HG03521 (cell line): ENCODE measurements around the gene BYSL.
A peak's percentile ranks its signal among the peaks of the same experiment; 100 is the strongest.
"Not testable (repeated sequence)": the region's sequence is repeated elsewhere in the genome, so short reads cannot be mapped to it uniquely, and the experiment has no call there.

Experiments used
- ATAC-seq: cut with Tn5 transposase; IDR thresholded peaks from one replicate; pipeline ENCODE4 v1.9.1; 2021; ENCODE audit warnings: mild to moderate bottlenecking, moderate library complexity; ENCODE audit not compliant: unreplicated experiment

BYSL gene

DNA sequence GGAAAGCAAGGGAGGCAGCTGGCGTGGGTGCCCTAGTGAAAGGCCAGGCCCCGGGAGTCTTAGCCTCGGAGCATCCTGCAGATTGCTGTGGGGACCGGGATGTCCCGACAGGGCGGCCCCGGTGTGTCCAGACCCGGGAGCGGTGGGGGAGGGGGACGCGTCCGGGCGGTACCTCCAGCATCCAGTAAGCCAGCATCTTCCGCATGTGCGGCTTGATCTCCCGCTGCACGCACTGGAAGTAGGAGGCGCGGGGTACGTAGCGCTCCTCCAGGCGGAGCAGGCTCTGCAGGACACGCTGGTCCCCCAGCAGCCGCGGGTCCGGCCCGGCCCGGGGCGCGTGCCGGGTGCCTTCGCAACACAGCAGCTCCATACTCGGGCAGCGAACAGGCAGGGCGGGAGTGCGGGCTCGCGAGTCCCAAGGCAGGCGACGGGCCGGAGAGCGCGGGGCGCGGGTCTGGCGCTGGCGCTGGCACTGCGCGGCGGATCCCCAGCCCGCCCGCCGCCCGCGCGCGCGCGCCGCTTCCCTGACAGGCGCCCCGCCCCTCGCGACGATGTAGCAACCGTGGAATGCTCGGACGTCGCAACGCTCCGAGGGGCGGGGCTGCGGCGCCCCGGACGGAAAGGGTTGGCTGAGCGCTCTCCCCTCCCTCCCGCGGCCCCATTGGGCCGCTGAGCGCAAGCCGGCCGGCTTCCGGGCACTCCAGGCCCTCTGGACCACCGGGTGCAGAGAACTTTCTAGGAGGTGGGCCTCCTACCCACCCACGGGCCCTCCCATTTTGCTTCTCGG, 20.2 kb downstream of the BYSL start, which contains the start of gene CCND3:
TSS of gene CCND3 (minus strand) at position 529 of the 787 bp plus-strand sequence. CDS start at position 370, 159 bp downstream.
- ATAC-seq, result peak; percentile 91

DNA sequence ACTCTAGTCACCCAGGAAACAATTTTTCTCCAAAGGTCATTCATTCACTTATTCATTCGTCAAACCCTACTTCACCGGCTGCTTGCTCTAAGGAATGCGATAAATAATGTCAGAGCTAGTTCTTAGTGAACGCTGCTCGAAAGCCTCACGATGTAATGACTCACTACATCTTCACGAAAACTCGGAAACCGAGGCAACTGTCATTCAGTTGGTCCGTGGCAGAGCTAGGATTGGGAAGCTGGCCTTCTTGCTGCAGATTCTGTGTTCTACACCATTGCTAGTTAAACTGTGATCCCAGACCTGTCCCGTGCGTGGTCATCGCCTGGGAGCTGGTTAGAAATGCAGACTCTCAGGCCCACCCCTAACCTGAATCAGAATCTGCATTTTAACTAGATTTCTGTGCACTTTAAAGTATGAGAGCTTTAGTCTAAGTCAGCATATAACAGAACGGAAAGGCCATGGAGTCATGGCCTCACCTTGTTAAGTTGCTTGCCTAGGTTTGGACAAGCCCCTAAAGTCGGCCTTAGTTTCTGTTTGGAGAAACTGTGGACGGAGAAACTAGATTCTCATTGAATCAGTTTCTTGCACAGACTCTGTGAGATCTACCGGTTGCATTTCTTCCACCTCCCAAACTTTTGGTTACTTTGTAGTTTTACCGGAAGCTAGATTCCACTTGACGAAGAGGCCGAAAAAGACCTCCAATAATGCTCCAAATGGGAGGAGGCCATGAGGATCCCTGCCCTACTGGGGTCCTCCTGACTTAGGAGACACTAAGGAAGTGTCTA, 21.0 kb downstream of the BYSL start:
- no peak for ATAC-seq

DNA sequence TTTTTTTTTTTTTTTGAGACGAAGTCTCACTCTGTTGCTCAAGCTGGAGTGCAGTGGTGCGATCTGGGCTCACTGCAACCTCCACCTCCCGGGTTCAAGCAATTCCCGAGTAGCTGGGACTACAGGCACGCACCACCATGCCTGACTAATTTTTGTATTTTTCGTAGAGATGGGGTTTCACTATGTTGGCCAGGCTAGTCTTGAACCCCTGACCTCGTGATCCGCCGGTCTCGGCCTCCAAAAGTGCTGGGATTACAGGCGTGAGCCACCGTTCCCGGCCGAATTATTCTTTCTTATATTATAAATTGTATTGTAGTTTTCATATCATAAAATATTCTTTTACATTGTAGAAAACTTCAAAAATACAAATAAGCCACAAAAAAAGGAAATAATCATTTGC, 21.6 kb downstream of the BYSL start:
- ATAC-seq, result not testable (repeated sequence)

DNA sequence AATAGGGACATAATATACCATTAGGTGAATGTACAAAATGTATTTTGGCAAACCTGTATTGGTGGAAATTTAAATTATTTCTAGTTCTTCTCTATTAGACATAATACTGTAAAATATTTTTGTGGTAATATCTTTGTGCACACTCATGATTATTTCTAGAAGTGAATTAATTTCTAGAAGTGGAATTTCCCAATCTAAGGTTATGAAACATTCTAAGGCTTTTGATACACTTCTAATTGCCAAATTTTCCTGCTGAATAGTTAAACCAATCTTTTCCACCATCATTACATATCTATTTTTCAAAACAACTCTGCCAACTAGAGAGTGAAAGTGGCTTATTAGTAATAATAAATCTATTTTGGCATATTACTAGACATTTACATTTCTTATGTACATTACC, 22.2 kb downstream of the BYSL start:
- ATAC-seq, result no peak

DNA sequence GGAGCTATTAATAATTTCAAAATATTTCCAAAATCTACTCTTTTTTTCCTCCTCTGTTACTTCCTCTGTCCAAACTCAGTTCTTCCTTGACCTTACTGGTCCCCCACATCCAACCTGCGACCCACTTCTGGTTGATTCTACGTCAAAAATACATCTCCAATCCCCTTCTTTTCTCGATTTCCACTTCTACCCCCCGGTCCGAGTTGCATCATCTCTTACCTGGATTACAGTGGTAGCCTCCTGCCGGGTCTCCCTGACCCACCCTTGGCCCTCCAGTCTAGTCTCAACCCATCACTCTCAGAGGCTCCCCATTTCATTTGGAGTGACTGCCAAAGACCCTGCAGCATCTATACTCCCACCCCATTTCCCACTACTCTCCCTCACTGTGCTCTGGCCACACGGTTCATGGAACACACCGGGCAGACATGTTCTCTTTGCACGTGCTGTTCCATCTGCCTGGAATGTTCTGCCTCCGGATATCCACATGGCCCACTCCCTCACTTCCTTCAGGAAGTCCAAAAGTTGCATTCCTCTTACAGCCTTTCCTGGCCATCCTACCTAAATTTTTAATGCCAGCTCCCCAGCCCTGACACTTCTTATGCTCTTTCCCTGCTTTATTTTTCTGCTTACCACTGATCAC, 26.4 kb downstream of the BYSL start:
- ATAC-seq, result no peak

DNA sequence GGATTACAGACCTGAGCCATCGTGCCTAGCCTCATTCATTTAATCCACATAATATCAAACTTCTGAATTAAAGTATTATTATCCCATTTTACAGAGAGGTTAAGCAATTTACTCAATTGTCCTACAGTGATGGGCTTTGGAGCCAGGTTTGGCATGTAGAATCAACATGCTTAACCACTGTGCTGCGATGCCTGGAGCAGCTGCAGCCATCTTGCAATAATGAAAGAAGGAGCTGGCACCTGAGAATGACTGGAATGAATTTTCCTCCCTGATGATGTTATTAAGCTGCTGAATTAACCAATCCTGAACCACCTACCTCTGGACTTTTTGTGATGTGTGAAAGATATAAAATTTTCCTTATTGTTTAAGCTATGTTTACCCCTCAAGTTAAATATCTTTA, 33.4 kb downstream of the BYSL start:
- no peak for ATAC-seq

DNA sequence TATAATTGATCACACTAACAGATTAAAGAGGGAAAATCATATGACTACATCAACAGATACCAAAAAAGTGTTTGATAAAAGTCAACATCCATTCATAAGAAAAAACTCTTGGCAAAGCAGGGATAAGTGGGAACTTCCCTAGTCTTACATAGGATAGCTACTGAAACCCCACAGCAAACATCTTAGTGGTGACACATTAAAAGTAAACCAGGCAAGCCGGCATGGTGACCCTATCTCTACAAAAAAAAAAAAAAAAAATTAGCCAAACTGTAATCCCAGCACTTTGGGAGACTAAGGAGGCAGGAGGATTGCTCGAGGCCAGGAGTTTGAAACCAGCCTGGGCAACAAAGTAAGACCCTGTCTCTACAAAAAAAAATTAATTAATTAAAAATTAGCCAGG, 34.1 kb downstream of the BYSL start:
- ATAC-seq, result no peak

DNA sequence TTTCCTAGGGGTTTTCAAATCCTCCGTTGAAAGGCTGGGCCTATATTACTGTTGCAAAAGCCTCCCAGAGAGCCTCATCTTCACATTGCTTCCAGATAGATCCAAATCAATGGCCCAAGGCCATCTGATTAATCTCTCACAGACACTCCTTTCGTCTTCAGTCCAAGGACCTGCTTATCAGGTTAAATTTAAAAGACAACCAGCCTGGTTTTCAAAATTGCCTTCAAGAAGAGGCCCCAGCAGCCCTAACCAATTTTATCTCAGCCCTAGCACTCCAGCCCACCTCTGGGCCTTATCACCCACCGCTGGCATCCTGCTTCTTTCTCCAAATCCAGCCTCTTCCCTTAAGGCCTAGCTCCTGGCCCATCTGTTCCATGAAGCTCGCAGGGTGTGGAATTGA, 35.8 kb downstream of the BYSL start:
- ATAC-seq, result no peak

DNA sequence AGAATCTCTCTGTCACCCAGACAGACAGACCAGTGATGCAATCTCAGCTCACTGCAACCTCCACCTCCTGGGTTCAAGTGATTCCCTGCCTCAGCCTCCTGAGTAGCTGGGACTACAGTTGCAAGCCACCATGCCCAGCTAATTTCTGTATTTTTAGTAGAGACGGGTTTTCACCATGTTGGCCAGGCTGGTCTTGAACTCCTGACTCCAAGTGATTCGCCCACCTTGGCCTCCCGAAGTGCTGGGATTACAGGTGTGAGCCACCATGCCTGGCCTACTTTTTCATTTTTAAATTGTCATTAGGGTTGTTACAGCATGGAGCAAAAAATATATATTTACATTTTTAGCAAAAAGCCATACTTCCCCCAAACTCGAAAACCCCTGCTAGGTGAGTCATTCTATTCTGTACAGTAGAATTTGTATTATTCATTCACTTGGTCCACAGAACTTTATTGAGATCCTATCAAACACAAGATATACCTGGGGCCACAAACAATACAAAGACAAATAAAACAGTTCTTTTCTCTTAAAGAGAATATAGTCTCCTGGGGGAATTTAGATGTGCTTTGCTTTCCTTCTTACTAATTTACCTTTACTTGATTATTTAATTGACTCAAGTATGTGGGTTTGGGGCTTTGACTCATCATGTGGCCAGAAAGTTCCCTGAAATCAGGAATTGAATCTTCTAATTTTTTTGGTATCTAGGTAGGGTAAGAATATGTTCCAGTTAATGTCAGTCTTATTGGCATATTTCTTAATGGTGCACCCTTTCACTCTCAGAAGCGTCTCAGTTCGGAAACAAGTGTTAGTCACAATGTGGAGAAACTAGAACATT, 36.9 kb downstream of the BYSL start:
- no peak for ATAC-seq

DNA sequence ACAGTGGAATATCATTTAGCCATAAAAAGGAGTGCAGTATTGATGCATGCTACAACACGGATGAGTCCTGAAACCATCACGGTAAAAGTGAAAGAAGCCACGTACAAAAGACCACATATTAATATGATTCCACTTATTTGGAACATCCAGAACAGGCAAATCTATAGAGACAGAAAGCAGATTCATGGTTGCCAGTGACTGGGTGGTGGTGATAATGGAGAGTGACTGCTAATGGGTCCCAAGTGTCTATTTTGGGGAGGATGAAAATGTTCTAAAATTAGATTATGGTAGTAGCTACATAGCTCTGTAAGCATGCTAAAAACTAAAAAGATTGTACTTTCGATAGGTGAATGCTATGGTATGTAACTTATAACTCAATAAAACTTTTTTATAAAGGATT, 38.7 kb downstream of the BYSL start:
- ATAC-seq, result no peak

DNA sequence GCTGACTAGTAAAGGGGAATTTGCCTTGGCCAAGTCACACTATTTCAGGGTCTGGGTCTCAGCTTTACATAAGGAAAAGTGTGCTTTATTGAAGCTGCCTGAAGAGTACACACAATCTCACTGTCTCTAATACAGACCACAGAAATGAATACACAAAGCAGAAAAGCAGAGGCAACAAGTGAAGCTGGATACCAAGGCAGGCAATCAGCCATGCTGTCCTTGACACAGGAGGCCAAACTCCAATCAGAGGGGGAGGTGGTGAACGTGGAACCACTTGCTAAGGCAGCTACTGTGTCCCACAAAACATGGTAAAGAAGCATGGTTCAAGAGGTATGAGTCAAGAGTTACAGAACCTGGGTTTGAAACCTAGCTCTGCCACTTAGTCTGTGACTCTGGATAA, 42.1 kb downstream of the BYSL start:
- no peak for ATAC-seq

DNA sequence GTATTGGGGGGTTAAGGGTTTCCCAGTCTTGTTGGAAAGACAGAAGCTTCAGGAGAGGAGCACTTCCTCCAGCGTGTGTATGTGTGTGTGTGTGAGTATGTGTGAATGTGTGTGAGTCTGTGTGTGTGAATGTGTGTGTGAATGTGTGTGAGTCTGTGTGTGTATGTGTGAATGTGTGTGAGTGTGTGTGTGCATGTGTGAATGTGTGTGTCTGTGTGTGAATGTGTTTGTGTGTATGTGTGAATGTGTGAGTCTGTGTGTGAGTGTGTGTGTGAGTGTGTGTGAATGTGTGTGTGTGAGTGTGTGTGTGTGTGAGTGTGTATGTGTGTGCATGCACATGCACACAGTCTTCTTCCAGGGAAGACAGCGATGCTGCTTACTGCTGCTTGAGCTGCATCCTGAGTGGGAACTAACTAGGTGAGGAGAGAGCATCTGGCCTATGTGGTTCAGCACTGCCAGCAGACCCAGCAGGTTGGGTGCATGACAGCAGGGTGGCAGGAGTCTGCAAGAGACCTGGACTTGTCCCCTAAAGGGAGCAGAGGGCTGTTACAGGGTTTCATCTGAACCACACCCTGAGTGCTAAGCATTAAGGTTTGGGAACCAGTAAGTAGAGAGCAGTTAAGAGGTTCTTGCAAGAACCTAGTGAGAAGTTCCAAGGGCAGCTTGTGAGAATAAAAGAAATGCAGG, 43.0 kb downstream of the BYSL start:
- no peak for ATAC-seq

DNA sequence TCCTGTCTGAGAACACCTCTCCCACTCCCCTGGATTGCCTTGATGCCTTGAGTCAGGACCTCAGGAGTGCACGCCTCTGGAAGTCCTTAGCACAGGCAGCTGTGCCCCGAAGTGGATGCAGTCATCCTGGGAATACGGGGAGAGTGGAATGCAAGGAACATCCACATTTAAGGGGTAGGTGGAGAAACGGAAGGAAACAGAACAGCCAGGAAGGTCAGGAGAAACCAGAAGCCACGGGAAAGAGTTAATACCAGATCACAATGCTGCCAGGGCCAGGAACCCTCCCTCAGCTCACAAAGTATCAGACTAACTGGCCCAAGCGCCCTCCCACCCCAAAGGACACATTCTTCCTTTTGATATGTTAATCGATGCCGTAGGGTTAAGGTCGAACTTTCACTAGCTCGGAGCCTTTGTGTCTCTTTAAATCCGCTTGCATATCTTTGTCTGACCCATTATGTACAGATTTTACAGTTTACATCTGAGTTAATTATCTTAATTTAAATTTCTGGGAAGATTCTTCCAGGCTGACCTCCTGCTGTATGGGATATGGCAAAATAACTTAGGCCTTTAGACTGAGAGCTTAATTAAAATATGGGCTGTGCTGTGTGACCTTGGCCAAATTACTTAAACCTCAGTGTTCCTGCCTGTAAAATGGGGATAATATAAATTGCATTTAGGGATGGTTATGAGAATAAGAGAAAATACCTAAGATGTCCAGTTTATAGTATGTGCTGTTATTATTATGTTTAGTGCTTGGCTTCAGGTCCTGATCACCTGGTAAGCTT, 44.3 kb downstream of the BYSL start:
- ATAC-seq, result no peak

DNA sequence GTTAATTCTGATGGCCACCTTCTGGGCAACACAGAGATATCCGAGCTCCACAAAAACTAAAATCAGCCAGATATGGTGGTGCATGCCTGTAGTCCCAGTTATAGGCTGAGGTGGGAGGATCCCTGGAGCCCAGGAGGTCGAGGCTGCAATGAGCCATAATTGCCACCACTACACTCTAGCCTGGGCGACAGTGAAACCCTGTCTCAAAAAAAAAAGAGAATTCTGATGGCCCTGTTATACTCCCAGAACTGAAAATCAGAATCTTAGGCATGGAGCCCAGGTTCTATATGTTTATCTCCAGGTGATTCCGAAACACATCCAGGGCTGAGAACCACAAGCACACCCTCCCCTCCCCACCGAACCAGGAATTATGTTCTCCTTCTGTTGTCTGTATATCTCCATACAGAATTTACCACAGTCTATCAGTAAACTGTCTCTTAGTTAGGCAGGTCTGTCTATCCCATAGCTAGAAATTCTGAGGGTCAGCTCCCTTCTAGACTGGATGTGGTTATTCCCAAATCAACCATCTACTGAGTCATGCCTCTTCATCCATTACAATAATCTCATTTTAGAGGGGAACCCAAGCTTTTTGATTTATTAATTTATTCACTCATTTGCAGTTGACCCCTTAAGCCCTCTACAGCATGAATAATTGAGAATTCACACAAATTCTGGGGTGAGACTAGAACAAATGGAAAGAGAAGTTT, 45.1 kb downstream of the BYSL start:
- ATAC-seq, result no peak

DNA sequence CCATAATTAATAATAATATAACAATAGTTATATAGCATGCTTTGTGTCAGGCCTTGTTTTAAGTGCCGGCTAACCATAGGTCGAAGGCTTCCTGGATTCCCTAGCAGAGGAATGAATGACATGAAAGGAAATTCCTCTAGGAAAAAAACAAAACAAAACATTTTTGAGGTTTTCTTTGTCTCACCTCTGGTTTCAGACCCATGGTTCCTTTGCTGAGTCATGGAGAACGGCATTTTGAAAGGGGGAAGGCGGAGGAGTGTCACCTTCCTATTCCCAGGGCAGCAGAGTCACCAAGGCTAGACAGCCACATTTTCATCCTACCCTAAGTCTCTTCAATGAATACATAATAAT, 45.6 kb downstream of the BYSL start:
- no peak for ATAC-seq

DNA sequence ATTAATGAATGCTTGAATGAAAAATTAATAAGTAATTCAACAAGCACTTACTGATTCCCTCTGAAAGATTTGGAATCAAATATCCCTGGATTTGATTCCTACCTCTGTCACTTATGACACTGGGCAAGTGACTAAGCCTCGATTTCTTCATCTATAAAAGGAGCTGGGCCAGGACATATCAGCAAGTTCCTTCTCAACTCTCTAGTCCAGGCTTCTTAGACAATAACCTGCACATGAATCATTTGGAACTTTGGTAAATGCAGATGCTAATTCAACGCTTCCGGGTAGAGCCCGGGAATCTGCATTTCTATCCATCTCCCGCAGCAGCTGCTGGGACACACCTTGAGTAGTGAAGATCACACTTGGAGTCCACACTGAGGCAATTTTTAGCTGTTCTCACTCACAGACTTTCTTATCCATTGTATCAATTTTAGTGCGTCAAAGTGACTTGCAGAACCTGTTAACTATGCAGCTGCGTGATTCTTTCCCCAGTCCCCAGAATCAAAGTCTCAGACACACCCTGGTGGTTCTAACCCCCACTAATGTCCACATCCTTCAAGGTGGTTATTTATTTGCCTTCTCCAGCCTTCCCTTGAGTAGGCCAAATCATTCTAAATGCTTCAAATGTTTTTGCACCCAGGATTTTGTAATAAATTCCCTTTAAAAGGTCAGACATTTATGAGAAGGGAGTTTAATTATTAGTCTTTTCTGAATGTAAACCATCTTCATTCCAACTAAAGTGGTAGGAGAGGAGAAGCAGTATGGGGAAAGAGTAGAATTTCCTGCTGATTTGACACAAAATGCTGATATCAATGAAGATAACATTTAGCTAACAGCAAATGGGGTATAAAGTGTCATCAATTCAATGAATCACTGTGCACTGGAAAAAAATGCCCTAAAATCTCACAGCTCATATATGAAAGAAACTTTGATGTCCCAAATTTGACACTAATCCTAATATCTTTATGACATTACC, 46.3 kb downstream of the BYSL start:
- no peak for ATAC-seq

DNA sequence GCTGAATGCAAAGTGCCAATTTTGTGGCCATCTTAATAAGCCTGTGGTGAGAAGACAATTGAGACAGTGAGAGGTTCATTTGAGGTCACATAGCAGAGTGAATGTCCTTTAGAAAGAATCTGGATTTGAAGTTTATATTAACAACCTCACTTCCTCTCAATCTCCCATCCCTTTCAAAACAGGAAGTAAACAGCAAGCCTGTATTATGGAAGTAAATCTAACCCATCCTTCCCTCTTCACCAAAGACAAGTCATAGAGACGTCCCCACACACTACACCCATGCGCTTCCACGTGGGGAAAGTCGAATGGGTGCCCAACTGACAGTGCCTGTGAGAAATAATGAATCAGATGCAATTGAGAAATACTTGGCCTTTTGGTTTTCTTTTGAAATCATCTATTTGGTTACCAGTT, 49.1 kb downstream of the BYSL start:
- ATAC-seq, result no peak

DNA sequence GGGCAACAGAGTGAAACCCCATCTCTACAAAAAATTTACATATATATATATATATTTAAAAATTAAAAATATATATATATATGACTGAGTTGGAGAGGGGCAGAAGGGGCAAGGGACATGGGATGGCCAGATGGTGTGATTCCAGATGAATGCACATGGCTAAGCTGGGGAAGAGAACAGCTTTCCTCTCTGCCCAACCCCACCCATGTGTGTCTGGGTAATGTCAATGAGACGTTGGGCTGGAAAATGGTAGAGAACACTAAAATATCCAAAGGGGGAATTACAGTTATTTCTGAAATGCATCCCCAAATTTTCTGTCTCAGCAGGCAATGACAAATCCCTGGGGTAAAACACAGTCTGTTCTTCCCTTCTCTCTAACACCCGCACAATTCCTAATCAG, 51.5 kb downstream of the BYSL start:
- no peak for ATAC-seq
